HEK293 (cell line): ENCODE data around the gene MYL12A.

Source experiments
- CTCF ChIA-PET: fragments of 350-600 bp; formaldehyde crosslinking; extraction: SDS; loops from one replicate; lab custom pipeline; 2021; ENCODE audit warnings: antibody characterized with exemption; lab: Yijun Ruan, JAX
- POLR2A ChIA-PET: fragments of 300-600 bp; formaldehyde crosslinking; extraction: SDS; loops from one replicate; lab custom pipeline; 2020; ENCODE audit warnings: antibody characterized with exemption, inconsistent platforms; lab: Yijun Ruan, JAX
- H3K27ac ChIP-seq: fragments of 200-500 bp; sonication (Bioruptor generic); 2 replicates; pipeline ENCODE4 v1.5.1; 2014; ENCODE audit warnings: low read depth, low read length, control low read depth, inconsistent platforms; ENCODE audit errors: extremely low read depth
- H3K36me3 ChIP-seq, 2 experiments: fragments of 200-500 bp in 1 of 2; sonication (Bioruptor generic) in 1 of 2; 1 replicate in 1 of 2; 2 replicates in 1 of 2; pipeline ENCODE4 v1.5.1; 2014 to 2017; ENCODE audit warnings: inconsistent platforms in 2 of 2, low read length in 2 of 2; ENCODE audit not compliant: control insufficient read depth in 2 of 2, insufficient read depth in 1 of 2
- H3K4me1 ChIP-seq: fragments of 200-500 bp; sonication (Bioruptor generic); 2 replicates; pipeline ENCODE4 v1.5.1; 2014; ENCODE audit warnings: mild to moderate bottlenecking, low read length, inconsistent platforms; ENCODE audit not compliant: control insufficient read depth, insufficient read depth
- H3K4me3 ChIP-seq: 2 replicates; pipeline ENCODE4 v1.5.1; 2011; ENCODE audit warnings: low read depth, mild to moderate bottlenecking, control low read depth, low read length, moderate library complexity
- H3K9me3 ChIP-seq: fragments of 200-500 bp; sonication (Bioruptor generic); 2 replicates; pipeline ENCODE4 v1.5.1; 2014; ENCODE audit warnings: low read depth, low read length, inconsistent platforms; ENCODE audit not compliant: control insufficient read depth, insufficient read depth
- KLF9 ChIP-seq: fragments of 450-650 bp; formaldehyde crosslinking; IDR thresholded peaks from 2 replicates; pipeline ENCODE4 v1.5.1; 2016; ENCODE audit warnings: missing biosample characterization, missing genetic modification characterization, low read depth
- PRDM6 ChIP-seq: fragments of 450-650 bp; formaldehyde crosslinking; IDR thresholded peaks from 2 replicates; pipeline ENCODE4 v1.5.1; 2017; ENCODE audit warnings: missing biosample characterization, missing genetic modification characterization
- SCRT1 ChIP-seq: fragments of 450-650 bp; formaldehyde crosslinking; IDR thresholded peaks from 2 replicates; pipeline ENCODE4 v1.5.1; 2016; ENCODE audit warnings: missing biosample characterization, missing genetic modification characterization, borderline replicate concordance
- ZBTB8A ChIP-seq: fragments of 450-650 bp; formaldehyde crosslinking; IDR thresholded peaks from 2 replicates; pipeline ENCODE4 v1.5.1; 2016; ENCODE audit warnings: missing biosample characterization, missing genetic modification characterization
- ZFP3 ChIP-seq: fragments of 450-650 bp; formaldehyde crosslinking; IDR thresholded peaks from 2 replicates; pipeline ENCODE4 v1.5.1; 2016; ENCODE audit warnings: low read depth, missing biosample characterization, missing genetic modification characterization
- ZNF157 ChIP-seq: fragments of 450-650 bp; formaldehyde crosslinking; IDR thresholded peaks from 2 replicates; pipeline ENCODE4 v1.5.1; 2016; ENCODE audit warnings: missing biosample characterization, missing genetic modification characterization
- ZNF324 ChIP-seq: fragments of 450-650 bp; formaldehyde crosslinking; IDR thresholded peaks from 2 replicates; pipeline ENCODE4 v1.5.1; 2016; ENCODE audit warnings: missing biosample characterization, missing genetic modification characterization
- ZNF341 ChIP-seq: fragments of 450-650 bp; formaldehyde crosslinking; IDR thresholded peaks from 2 replicates; pipeline ENCODE4; 2016; ENCODE audit warnings: low read depth, missing biosample characterization, missing genetic modification characterization
- ZNF449 ChIP-seq: fragments of 450-650 bp; formaldehyde crosslinking; IDR thresholded peaks from 2 replicates; pipeline ENCODE4 v1.5.1; 2017; ENCODE audit warnings: missing biosample characterization, mild to moderate bottlenecking, missing genetic modification characterization, moderate library complexity
- ZNF473 ChIP-seq: fragments of 450-650 bp; formaldehyde crosslinking; IDR thresholded peaks from 2 replicates; pipeline ENCODE4 v1.5.1; 2017; ENCODE audit warnings: missing biosample characterization, missing genetic modification characterization
- ZNF561 ChIP-seq: fragments of 450-650 bp; IDR thresholded peaks from 2 replicates; pipeline ENCODE4 v1.5.1; 2018; ENCODE audit warnings: missing biosample characterization, missing genetic modification characterization, borderline replicate concordance
- ZNF621 ChIP-seq: fragments of 450-650 bp; formaldehyde crosslinking; IDR thresholded peaks from 2 replicates; pipeline ENCODE4 v1.5.1; 2017; ENCODE audit warnings: missing biosample characterization, missing genetic modification characterization
- ZNF639 ChIP-seq: fragments of 450-650 bp; formaldehyde crosslinking; IDR thresholded peaks from 2 replicates; pipeline ENCODE4 v1.5.1; 2016; ENCODE audit warnings: missing biosample characterization, missing genetic modification characterization
- ZNF660 ChIP-seq: fragments of 450-650 bp; IDR thresholded peaks from 2 replicates; pipeline ENCODE4 v1.5.1; 2018; ENCODE audit warnings: missing biosample characterization, mild to moderate bottlenecking, missing genetic modification characterization
- ZNF670 ChIP-seq: fragments of 450-650 bp; formaldehyde crosslinking; IDR thresholded peaks from 2 replicates; pipeline ENCODE4 v1.5.1; 2016; ENCODE audit warnings: missing biosample characterization, missing genetic modification characterization, low read depth
- ZNF843 ChIP-seq: fragments of 450-650 bp; formaldehyde crosslinking; IDR thresholded peaks from 2 replicates; pipeline ENCODE4 v1.5.1; 2016; ENCODE audit warnings: missing biosample characterization, missing genetic modification characterization
- ZSCAN18 ChIP-seq: fragments of 450-650 bp; formaldehyde crosslinking; IDR thresholded peaks from 2 replicates; pipeline ENCODE4 v1.5.1; 2016; ENCODE audit warnings: missing biosample characterization, missing genetic modification characterization
- ZSCAN30 ChIP-seq: fragments of 450-650 bp; IDR thresholded peaks from 2 replicates; pipeline ENCODE4 v1.5.1; 2018; ENCODE audit warnings: missing biosample characterization, mild to moderate bottlenecking, missing genetic modification characterization, moderate library complexity
- ZSCAN5A ChIP-seq: fragments of 450-650 bp; formaldehyde crosslinking; IDR thresholded peaks from 2 replicates; pipeline ENCODE4 v1.5.1; 2016; ENCODE audit warnings: missing biosample characterization, missing genetic modification characterization

MYL12A gene

GRCh38 chr18:3207565-3207964 is 40.0 kb upstream of the MYL12A start:
- ChIA-PET POLR2A (no interaction called here), CTCF (interaction anchor here (0.6 to 1.4 kb wide), 3 partner anchors 38 to 408 kb away, joined by 3 to 6 read pairs (median 4); no protein-coding TSS in a partner anchor)
- Histone ChIP-seq H3K4me1 (peaks cover 2% of the 10 kb centered on the region; the same call in 1 of the 2 replicates), H3K4me3 (no peak overlapping the region), H3K36me3 (no peaks in the 10 kb centered on the region), H3K9me3 (no peaks in the 10 kb centered on the region), H3K27ac (no peak overlapping the region)
- TF ChIP-seq PRDM6 (tag by site-specific recombination) (no peak), ZNF843 (tag by site-specific recombination) (no peak), ZSCAN5A (tag by site-specific recombination) (no peak), ZNF324 (tag by site-specific recombination) (no peak)

GRCh38 chr18:3209859-3210569 is 37.6 kb upstream of the MYL12A start:
- peaks cover 2% of the 10 kb centered on the region; the same call in 1 of the 2 replicates for H3K4me1 ChIP-seq
- ChIA-PET CTCF (interaction anchor here (1.4 kb wide), 1 partner anchor 81 kb away, joined by 4 read pairs; no protein-coding TSS in a partner anchor), POLR2A (no interaction called here)
- TF ChIP-seq ZNF561 (tag by site-specific recombination) (no peak), ZNF639 (no peak), ZNF473 (tag by site-specific recombination) (no peak), ZBTB8A (no peak), ZSCAN18 (tag by site-specific recombination) (no peak), SCRT1 (tag by site-specific recombination) (no peak), ZNF157 (tag by site-specific recombination) (no peak), ZNF621 (tag by site-specific recombination) (no peak), ZNF670 (tag by site-specific recombination) (no peak), ZNF449 (tag by site-specific recombination) (no peak), ZNF341 (tag by site-specific recombination) (no peak), ZFP3 (tag by site-specific recombination) (no peak), KLF9 (no peak), ZNF660 (tag by site-specific recombination) (no peak), ZSCAN30 (tag by site-specific recombination) (no peak)
- H3K36me3 ChIP-seq = no peaks in the 10 kb centered on the region
- no peak overlapping the region for H3K27ac ChIP-seq
- no peak overlapping the region for H3K4me3 ChIP-seq
- H3K9me3 ChIP-seq = no peaks in the 10 kb centered on the region
